HL-60 (cell line): ENCODE measurements around the gene TSPAN15.

Experiments
- CTCF ChIP-seq: IDR thresholded peaks from one replicate; pipeline ENCODE4 v1.5.1; 2011; ENCODE audit warnings: low read length, control low read depth, inconsistent platforms; ENCODE audit not compliant: insufficient read depth
- POLR2AphosphoS5 ChIP-seq: IDR thresholded peaks from 2 replicates; pipeline ENCODE4 v1.6.1; 2012; ENCODE audit warnings: low read depth

- TF ChIP-seq CTCF (no peak), POLR2AphosphoS5 (no peak)
Observed at GRCh38 chr10:69472544-69472943, 21.3 kb downstream of the TSPAN15 start.
